CD4-positive, alpha-beta T cell treated with Interleukin-4 for 4 hours (primary cell): ENCODE measurements around the gene RFX3.

Experiments used
- DNase-seq: peaks from one replicate; pipeline ENCODE4 v3.0.0-alpha.2; 2020

Gene RFX3

DNA sequence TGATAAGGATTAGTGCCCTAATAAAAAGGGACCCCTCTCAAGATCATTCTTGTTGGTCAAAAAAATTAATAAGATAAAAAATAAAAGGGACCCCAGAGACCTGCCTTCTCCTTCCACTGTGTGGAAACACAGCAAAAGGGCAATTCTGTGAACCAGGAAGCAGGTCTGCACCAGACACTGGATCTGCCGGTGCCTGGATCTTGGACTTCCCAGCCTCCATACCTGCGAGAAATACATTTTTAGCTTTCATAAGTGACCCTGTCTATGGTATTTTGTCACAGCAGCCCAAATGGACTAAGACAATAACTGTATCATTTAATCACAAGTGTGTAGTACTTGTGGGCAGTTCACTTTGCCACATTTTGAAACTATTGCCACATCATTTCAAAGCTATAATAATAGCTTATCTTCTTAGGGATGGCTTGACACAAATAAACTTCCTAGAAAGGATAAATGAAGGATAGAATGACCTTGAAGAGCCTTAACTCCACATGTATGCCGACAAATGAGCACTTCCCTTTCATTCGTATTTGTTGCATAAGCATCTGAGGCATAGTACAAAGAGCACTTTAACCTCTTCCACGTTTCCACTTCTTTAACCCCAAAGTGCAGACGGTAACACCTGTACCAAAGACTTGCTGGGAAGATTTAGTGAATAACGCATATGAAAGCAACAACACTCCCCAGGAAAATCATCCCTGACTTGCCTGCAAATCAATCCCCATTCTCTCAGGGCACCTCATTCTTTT, 336.5 kb downstream of the RFX3 start:
- no peak for DNase-seq

DNA sequence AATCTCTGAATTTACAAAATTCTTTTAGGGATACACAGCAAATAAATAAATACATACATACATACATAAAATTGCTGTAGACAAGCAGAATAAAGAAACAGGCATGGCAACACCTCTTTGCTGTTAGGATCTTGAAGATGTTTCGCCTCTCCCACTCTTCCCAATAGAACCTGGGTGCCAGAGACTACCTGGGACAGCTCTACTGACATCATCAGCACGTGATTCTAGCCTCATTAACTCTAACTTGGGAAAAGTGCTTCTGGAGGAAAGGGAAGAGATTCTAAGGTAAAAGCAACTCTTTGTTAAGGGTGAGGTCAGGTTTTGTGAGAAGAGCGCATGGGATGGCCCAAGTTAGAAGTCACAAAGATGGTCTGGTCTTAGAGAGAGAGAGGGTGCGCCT, 339.1 kb downstream of the RFX3 start:
- DNase-seq: no peak

- DNase-seq: no peak
Measured at GRCh38 chr9:3181049-3181953, 344.5 kb downstream of the RFX3 start.

- no peak for DNase-seq
Measured at GRCh38 chr9:3180696-3181048, 345.1 kb downstream of the RFX3 start.

- no peak for DNase-seq
Measured at GRCh38 chr9:3179711-3180110, 346.1 kb downstream of the RFX3 start.

GRCh38 chr9:3177936-3178335, 347.9 kb downstream of the RFX3 start:
- DNase-seq: no peak

DNA sequence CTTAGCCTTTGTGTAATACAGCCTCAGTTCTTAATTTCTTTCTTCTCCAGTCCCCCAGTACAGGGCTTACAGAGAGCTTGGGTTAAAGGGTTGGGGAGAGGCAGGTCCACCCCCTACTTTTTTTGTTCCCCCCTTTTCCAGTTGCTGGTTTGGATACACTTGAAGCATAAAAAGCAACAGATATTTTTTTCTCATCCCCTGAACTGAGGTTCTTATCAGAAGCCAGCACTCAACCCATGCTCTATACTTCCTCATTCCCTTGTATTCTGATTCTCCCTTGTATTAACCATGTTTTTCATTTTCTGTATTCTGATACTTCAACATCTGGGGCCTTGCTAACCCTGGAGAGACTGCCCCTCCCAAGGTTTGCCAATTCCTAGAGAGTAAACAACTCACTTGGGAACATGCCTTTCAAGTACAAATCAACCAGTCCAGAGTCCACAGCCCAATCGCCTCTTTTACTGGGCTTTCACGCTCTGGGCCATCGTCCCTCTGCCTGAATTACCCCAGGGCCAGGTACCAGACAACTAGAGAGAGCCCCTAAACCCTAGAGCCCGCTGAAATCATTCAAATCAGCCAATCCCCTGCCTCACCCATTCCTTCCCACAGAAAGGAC, 348.5 kb downstream of the RFX3 start:
- DNase-seq: no peak

GRCh38 chr9:3173374-3173773, 352.4 kb downstream of the RFX3 start:
- DNase-seq: no peak

DNA sequence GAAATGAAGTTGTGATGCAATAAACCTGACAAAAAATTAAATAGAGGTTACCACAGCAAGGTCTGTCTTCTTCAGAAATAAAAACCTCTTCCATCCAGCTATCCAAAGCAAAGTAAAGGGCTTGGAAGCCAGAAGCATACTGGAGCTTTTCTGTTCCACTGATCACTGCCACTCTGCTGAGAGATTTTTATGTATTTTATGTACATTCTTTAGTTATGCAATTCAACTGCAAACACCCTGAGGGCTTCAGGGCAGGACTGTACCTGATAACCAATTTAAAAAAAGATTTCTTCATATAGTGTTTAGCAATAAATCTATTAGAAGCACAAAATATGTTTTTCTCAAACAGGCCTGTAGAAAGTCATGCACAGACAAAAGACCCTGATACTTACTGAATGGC, 355.0 kb downstream of the RFX3 start:
- DNase-seq: no peak
